Activated CD4-positive, CD25-positive, alpha-beta regulatory T cell treated with anti-CD3 and anti-CD28 coated beads, Interleukin-2, amount 50 U/mL, for 16 hours (primary cell): Measurements from ENCODE around the gene SLC1A7.
"Not testable (repeated sequence)": the region's sequence is repeated elsewhere in the genome, so short reads cannot be mapped to it uniquely, and the experiment has no call there.

Experiments used
- DNase-seq: peaks from one replicate; pipeline ENCODE4 v3.0.0-alpha.2; 2020; ENCODE audit warnings: low read depth, low spot score

Gene SLC1A7

GRCh38 chr1:53142226-53142853, at the start of gene SLC1A7:
Gene SLC1A7 (minus strand): TSS chr1:53142638. CDS start chr1:53142449, 189 bp downstream.
- DNase-seq, result no peak

- DNase-seq, result no peak
These were observed 47.8 kb upstream of the SLC1A7 start for GRCh38 chr1:53190210-53190611.

- no peak for DNase-seq
These were observed 46.6 kb upstream of the SLC1A7 start for GRCh38 chr1:53189061-53189460.

- DNase-seq, result no peak
These were observed 45.7 kb upstream of the SLC1A7 start for GRCh38 chr1:53188099-53188498.

GRCh38 chr1:53187401-53187800, 45.0 kb upstream of the SLC1A7 start:
- no peak for DNase-seq

- no peak for DNase-seq
These were observed 44.1 kb upstream of the SLC1A7 start for GRCh38 chr1:53186533-53186932.

- not testable (repeated sequence) for DNase-seq
These were observed 43.5 kb upstream of the SLC1A7 start for GRCh38 chr1:53185955-53186297.

GRCh38 chr1:53183095-53183990, 40.9 kb upstream of the SLC1A7 start:
- no peak for DNase-seq

- DNase-seq, result no peak
These were observed 40.3 kb upstream of the SLC1A7 start for GRCh38 chr1:53182716-53183094.

GRCh38 chr1:53182111-53182593, 39.7 kb upstream of the SLC1A7 start:
- DNase-seq, result peak; percentile 61

- no peak for DNase-seq
These were observed 38.5 kb upstream of the SLC1A7 start for GRCh38 chr1:53180951-53181350.

GRCh38 chr1:53180226-53180625, 37.8 kb upstream of the SLC1A7 start:
- no peak for DNase-seq

GRCh38 chr1:53176452-53177208, 34.2 kb upstream of the SLC1A7 start:
- no peak for DNase-seq

- DNase-seq, result no peak
These were observed 32.8 kb upstream of the SLC1A7 start for GRCh38 chr1:53174971-53175913.

- no peak for DNase-seq
These were observed 30.1 kb upstream of the SLC1A7 start for GRCh38 chr1:53172426-53173128.

- DNase-seq, result no peak
These were observed 24.5 kb upstream of the SLC1A7 start for GRCh38 chr1:53166912-53167311.

GRCh38 chr1:53166366-53166765, 23.9 kb upstream of the SLC1A7 start:
- DNase-seq, result no peak

- DNase-seq, result no peak
These were observed 23.0 kb upstream of the SLC1A7 start for GRCh38 chr1:53165408-53165961.

- DNase-seq, result no peak
These were observed 20.9 kb upstream of the SLC1A7 start for GRCh38 chr1:53163291-53163768.

GRCh38 chr1:53162621-53163020, 20.2 kb upstream of the SLC1A7 start:
- no peak for DNase-seq
